ENCODE data around the gene TSPYL1.

- no peak for TF ChIP-seq POLR2A (IDR thresholded peaks at IDR 0.05)
- TF ChIP-seq CTCF (IDR thresholded peaks at IDR 0.05): no peak
Observed at GRCh38 chr6:116307633-116308032, 27.9 kb upstream of the TSPYL1 start.

Data from right lobe of liver (tissue), 4 donors.